OCI-LY3 (cell line): Measurements from ENCODE around the gene PPP2R5B.

Experiments used
- H2AFZ ChIP-seq: fragments of 200-600, 300-600 bp; shearing (Covaris generic); 2 replicates; pipeline ENCODE4 v1.6.0; 2014; ENCODE audit warnings: antibody characterized with exemption, low read depth, low read length
- H3K27ac ChIP-seq: fragments of 200-600, 300-600 bp; sonication (generic); 2 replicates; pipeline ENCODE4 v1.5.1; 2014; ENCODE audit warnings: mild to moderate bottlenecking, low read length, moderate library complexity, mixed read lengths
- H3K27me3 ChIP-seq: fragments of 200-600, 300-600 bp; sonication (generic); 2 replicates; pipeline ENCODE4 v1.6.1; 2014; ENCODE audit warnings: low read depth, low read length, mixed read lengths
- H3K36me3 ChIP-seq: fragments of 200-600, 300-600 bp; sonication (generic); replicated peaks from 2 replicates; pipeline ENCODE3; 2014; ENCODE audit warnings: low read depth, low read length, mixed read lengths
- H3K4me1 ChIP-seq: fragments of 300-600, 200-600 bp; sonication (generic); 2 replicates; pipeline ENCODE4 v1.6.1; 2014; ENCODE audit warnings: low read length, mixed read lengths
- H3K4me2 ChIP-seq: fragments of 200-600, 300-600 bp; sonication (generic); 2 replicates; pipeline ENCODE4 v1.6.1; 2014; ENCODE audit warnings: low read length, mixed read lengths
- H3K4me3 ChIP-seq: fragments of 300-600, 200-600 bp; sonication (generic); 2 replicates; pipeline ENCODE4 v1.5.1; 2014; ENCODE audit warnings: antibody characterized with exemption, mild to moderate bottlenecking, low read length, moderate library complexity
- H3K79me2 ChIP-seq: fragments of 300-600, 200-600 bp; shearing (Covaris generic); 2 replicates; pipeline ENCODE4 v1.6.1; 2014; ENCODE audit warnings: mild to moderate bottlenecking, low read length, mixed read lengths
- H3K9ac ChIP-seq: fragments of 300-600, 200-600 bp; shearing (Covaris generic); 2 replicates; pipeline ENCODE4 v1.6.0; 2014; ENCODE audit warnings: mild to moderate bottlenecking, low read length, moderate library complexity
- H3K9me3 ChIP-seq: fragments of 200-600, 300-600 bp; shearing (Covaris generic); 2 replicates; pipeline ENCODE4 v1.6.1; 2014; ENCODE audit warnings: low read length, mixed read lengths; ENCODE audit not compliant: insufficient read depth
- H4K20me1 ChIP-seq: fragments of 200-600, 300-600 bp; sonication (generic); 2 replicates; pipeline ENCODE4 v1.6.1; 2016; ENCODE audit warnings: low read length, mixed read lengths; ENCODE audit not compliant: insufficient read depth
- EZH2phosphoT487 ChIP-seq: fragments of 200-600 bp; shearing (Covaris generic); IDR thresholded peaks from 2 replicates; pipeline ENCODE4 v1.6.1; 2018; ENCODE audit warnings: antibody characterized with exemption, mixed run types, low read depth
- TF ChIP-seq, protein P1 (sequence below): fragments of 200-600, 300-600 bp; sonication (generic); IDR thresholded peaks from 2 replicates; pipeline ENCODE4 v1.5.1; 2014; ENCODE audit warnings: antibody characterized with exemption, low read length, low read depth

The PPP2R5B gene

DNA sequence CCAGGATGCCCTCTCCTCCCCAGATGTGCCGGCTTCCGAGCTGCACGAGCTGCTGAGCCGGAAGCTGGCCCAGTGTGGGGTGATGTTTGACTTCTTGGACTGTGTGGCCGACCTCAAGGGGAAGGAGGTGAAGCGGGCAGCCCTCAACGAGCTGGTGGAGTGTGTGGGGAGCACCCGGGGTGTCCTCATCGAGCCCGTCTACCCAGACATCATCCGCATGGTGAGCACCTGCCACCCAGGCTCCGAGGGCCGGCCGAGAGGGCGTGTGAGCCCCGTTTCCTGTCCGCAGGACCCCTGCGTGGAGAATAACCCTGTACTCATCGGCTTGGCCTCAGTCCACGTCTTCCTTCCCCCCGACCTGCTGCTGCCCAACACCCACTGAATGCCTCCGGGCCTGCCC is 2.2 kb downstream of the PPP2R5B start:
- Histone ChIP-seq H4K20me1 (no peaks in the 10 kb centered on the region), H2AFZ (no peak overlapping the region), H3K4me3 (no peak overlapping the region), H3K4me1 (peaks cover 15% of the 10 kb centered on the region), H3K9me3 (no peaks in the 10 kb centered on the region), H3K9ac (no peak overlapping the region), H3K36me3 (peaks cover 10% of the 10 kb centered on the region), H3K27ac (no peak overlapping the region), H3K4me2 (no peak overlapping the region), H3K27me3 (no peaks in the 10 kb centered on the region), H3K79me2 (no peaks in the 10 kb centered on the region)
- no peak for TF ChIP-seq EZH2phosphoT487
- TF ChIP-seq, protein P1, sequence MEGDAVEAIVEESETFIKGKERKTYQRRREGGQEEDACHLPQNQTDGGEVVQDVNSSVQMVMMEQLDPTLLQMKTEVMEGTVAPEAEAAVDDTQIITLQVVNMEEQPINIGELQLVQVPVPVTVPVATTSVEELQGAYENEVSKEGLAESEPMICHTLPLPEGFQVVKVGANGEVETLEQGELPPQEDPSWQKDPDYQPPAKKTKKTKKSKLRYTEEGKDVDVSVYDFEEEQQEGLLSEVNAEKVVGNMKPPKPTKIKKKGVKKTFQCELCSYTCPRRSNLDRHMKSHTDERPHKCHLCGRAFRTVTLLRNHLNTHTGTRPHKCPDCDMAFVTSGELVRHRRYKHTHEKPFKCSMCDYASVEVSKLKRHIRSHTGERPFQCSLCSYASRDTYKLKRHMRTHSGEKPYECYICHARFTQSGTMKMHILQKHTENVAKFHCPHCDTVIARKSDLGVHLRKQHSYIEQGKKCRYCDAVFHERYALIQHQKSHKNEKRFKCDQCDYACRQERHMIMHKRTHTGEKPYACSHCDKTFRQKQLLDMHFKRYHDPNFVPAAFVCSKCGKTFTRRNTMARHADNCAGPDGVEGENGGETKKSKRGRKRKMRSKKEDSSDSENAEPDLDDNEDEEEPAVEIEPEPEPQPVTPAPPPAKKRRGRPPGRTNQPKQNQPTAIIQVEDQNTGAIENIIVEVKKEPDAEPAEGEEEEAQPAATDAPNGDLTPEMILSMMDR = no peak

DNA sequence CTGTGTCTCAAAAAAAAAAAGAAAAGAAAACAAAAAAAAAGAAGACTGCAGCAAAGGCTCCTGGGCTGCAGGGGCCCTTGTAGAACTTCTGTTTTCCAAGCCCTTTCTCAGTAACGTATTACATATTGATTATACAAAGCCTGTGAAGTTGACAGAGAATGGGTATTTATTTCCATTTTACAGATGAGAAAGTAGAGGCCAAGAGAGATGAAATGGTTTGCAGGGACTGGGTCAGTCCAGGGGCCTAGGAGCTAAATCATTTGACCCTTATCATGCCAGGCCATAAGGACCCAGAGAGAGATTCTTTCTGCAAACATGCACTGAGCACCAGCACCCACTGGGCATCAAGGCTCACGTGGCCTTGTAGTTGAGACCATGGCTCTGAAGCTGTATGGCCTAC is 4.5 kb downstream of the PPP2R5B start:
- H3K9ac ChIP-seq = no peak overlapping the region
- H3K4me1 ChIP-seq = peaks cover 9% of the 10 kb centered on the region
- no peaks in the 10 kb centered on the region for H3K79me2 ChIP-seq
- no peak for TF ChIP-seq EZH2phosphoT487
- TF ChIP-seq, protein P1 = no peak
- no peaks in the 10 kb centered on the region for H4K20me1 ChIP-seq
- no peak overlapping the region for H3K4me3 ChIP-seq
- H3K4me2 ChIP-seq = no peak overlapping the region
- no peak overlapping the region for H2AFZ ChIP-seq
- no peaks in the 10 kb centered on the region for H3K27me3 ChIP-seq
- H3K27ac ChIP-seq = no peak overlapping the region
- H3K9me3 ChIP-seq = no peaks in the 10 kb centered on the region
- H3K36me3 ChIP-seq = peaks cover 16% of the 10 kb centered on the region

DNA sequence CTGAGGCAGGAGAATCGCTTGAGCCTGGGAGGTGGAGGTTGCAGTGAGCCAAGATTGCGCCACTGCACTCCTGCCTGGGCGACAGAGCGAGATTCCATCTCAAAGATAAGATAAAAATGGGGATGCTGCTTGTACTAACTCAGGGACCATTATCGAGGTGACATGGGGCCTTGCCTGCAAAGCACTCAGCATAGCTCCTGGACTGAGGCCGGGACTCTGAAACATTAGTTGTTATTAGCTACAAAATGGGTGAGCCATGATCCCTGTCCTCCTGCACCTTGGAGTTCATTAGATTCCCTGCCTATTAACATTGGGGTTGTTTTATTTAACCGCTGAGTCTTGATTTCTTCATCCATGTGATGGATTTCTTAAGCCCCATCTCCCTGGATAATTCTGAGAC is 5.1 kb downstream of the PPP2R5B start:
- Histone ChIP-seq H3K27me3 (no peaks in the 10 kb centered on the region), H3K4me3 (no peak overlapping the region), H3K4me2 (no peak overlapping the region), H3K79me2 (no peaks in the 10 kb centered on the region), H3K4me1 (peaks cover 5% of the 10 kb centered on the region), H4K20me1 (no peaks in the 10 kb centered on the region), H3K27ac (no peak overlapping the region), H3K9ac (no peak overlapping the region), H3K36me3 (peaks cover 16% of the 10 kb centered on the region), H3K9me3 (no peaks in the 10 kb centered on the region), H2AFZ (no peak overlapping the region)
- TF ChIP-seq, protein P1 = no peak

DNA sequence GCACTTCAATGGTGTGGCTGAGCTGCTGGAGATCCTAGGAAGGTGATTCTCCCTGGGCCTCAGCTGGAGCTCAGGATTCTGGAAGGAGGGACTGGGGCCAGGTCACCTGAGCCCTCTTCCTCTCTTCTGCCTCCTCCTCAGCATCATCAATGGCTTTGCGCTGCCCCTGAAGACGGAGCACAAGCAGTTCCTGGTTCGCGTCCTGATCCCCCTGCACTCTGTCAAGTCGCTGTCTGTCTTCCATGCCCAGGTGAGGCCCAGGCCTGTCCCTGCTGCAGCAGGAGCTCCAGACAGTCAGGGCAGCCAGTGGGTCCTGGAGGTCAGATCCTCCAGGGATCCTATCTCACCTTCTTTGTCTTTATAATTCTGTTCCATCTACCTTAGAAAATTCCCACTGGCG is 5.9 kb downstream of the PPP2R5B start:
- peaks cover 1% of the 10 kb centered on the region for H3K4me1 ChIP-seq
- no peak overlapping the region for H3K9ac ChIP-seq
- no peaks in the 10 kb centered on the region for H4K20me1 ChIP-seq
- H3K36me3 ChIP-seq = peaks cover 18% of the 10 kb centered on the region
- H2AFZ ChIP-seq = no peak overlapping the region
- H3K27ac ChIP-seq = no peak overlapping the region
- no peaks in the 10 kb centered on the region for H3K79me2 ChIP-seq
- no peak overlapping the region for H3K4me2 ChIP-seq
- no peaks in the 10 kb centered on the region for H3K27me3 ChIP-seq
- no peak for TF ChIP-seq EZH2phosphoT487
- TF ChIP-seq, protein P1 = no peak
- H3K4me3 ChIP-seq = no peak overlapping the region
- no peaks in the 10 kb centered on the region for H3K9me3 ChIP-seq
